Measurements from ENCODE around the gene STAT1. TPM values are rescaled to one million over a fixed set of nuclear protein-coding genes. Genes with fewer than 3 reads are reported as not detected.

The STAT1 gene
- total and polyA plus RNA-seq, 10 of the 15 experiments (the other 5 are each of a cell fraction or from before 2014, with no cell fraction given): 81.8 to 398 (median 307) TPM

DNA sequence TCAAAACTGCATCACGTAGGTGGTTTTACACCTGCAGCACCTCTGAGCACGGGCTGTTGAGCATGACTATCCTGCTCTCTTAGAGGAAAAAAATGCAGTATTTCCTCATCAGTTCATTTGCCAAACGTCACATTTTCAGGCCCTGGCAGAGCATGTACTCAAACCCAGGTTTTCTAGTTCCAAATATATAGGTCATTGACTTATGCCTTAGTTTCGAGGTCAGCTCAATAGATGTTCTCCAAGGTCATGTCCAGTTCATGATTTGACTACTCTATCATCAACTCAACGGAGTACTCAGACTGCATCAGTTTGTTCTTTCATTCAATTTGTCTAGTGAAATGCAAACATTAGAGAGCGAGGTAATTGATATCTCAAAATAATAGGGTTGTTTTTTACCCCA, 39.3 kb upstream of the STAT1 start:
- RAD21 ChIA-PET (ENCODE audit: unreplicated experiment): interaction anchor here (0.6 to 8.3 kb wide), 15 partner anchors 47 to 502 kb away, joined by 3 to 324 read pairs (median 6); partner anchors contain the start of gene STAT4
- H3K79me2 ChIP-seq (ENCODE audit: control insufficient read depth, insufficient read depth, low read length): no peaks in the 10 kb centered on the region
- no peaks in the 10 kb centered on the region for H3K27me3 ChIP-seq (replicated peaks in 1 of 2; ENCODE audit: control insufficient read depth in 2 of 2, insufficient read depth in 2 of 2, low read length in 1 of 2)
- H3K27ac ChIP-seq (ENCODE audit: control insufficient read depth, insufficient read depth): no peak overlapping the region
- DNase-seq (ENCODE audit: low read depth, low spot score) (no peak), ATAC-seq (no peak), FAIRE-seq (no peak)
- SMC1A ChIA-PET (ENCODE audit: uncharacterized antibody, unreplicated experiment): interaction anchor here (0.7 to 8.2 kb wide), 35 partner anchors 10 to 503 kb away, joined by 3 to 393 read pairs (median 6); partner anchors contain the start of gene STAT4
- H4K20me1 ChIP-seq (ENCODE audit: control insufficient read depth, insufficient read depth): no peaks in the 10 kb centered on the region
- intact Hi-C loops (cut with micrococcal nuclease; ENCODE audit: unreplicated experiment): loop anchor here (10.0 kb wide), 1 partner anchor 252 kb away; no protein-coding TSS in a partner anchor
- no TSS peak for BruUV-seq (replicated peaks)
- no peaks in the 10 kb centered on the region for H3K9me3 ChIP-seq (replicated peaks; ENCODE audit: control insufficient read depth, insufficient read depth, low read length)
- CTCF ChIA-PET: interaction anchor here (0.5 to 9.4 kb wide), 42 partner anchors 10 to 635 kb away, joined by 3 to 659 read pairs (median 5); partner anchors contain the start of genes STAT1 and STAT4
- in situ Hi-C loops (cut with MboI): loop anchor here (5.0 to 10.0 kb wide), 2 partner anchors 99 to 472 kb away; partner anchors contain the start of gene STAT4
- H2AFZ ChIP-seq (ENCODE audit: control insufficient read depth, low read depth, low read length): no peak overlapping the region
- WGBS (ENCODE audit: insufficient coverage, insufficient replicate concordance, low lambda C conversion rate, missing lambda C conversion rate): 16% methylated on average over 6 of the region's 6 CpGs
- POLR2A ChIA-PET: interaction anchor here (2.6 kb wide), 1 partner anchor 102 kb away, joined by 13 read pairs; no protein-coding TSS in a partner anchor
- TF ChIP-seq PML (IDR thresholded peaks at IDR 0.05; ENCODE audit: low read length) (no peak), ASH2L (IDR thresholded peaks at IDR 0.05; ENCODE audit: borderline replicate concordance, low read depth) (no peak), BHLHE40 (IDR thresholded peaks at IDR 0.05; ENCODE audit: borderline replicate concordance in 1 of 2, low read depth in 2 of 2, low read length in 1 of 2) (no peak), RB1 (IDR thresholded peaks at IDR 0.05; ENCODE audit: borderline replicate concordance) (no peak), NFXL1 (IDR thresholded peaks at IDR 0.05; ENCODE audit: borderline replicate concordance) (no peak), CHD2 (IDR thresholded peaks at IDR 0.05; ENCODE audit: borderline replicate concordance, low read depth, low read length) (no peak), SMAD1 (IDR thresholded peaks at IDR 0.05; ENCODE audit: low read depth, partially characterized antibody) (no peak), MYC (IDR thresholded peaks at IDR 0.05; ENCODE audit: insufficient read depth, insufficient read length, insufficient replicate concordance, low read length, severe bottlenecking) (no peak), EP300 (IDR thresholded peaks at IDR 0.05; ENCODE audit: borderline replicate concordance in 1 of 2, control insufficient read depth in 1 of 2, low read depth in 2 of 2, low read length in 2 of 2) (no peak), NR2C1 (IDR thresholded peaks at IDR 0.05) (no peak), SREBF1 (IDR thresholded peaks at IDR 0.05; ENCODE audit: low read length) (no peak)
- TF ChIP-seq, protein P1, sequence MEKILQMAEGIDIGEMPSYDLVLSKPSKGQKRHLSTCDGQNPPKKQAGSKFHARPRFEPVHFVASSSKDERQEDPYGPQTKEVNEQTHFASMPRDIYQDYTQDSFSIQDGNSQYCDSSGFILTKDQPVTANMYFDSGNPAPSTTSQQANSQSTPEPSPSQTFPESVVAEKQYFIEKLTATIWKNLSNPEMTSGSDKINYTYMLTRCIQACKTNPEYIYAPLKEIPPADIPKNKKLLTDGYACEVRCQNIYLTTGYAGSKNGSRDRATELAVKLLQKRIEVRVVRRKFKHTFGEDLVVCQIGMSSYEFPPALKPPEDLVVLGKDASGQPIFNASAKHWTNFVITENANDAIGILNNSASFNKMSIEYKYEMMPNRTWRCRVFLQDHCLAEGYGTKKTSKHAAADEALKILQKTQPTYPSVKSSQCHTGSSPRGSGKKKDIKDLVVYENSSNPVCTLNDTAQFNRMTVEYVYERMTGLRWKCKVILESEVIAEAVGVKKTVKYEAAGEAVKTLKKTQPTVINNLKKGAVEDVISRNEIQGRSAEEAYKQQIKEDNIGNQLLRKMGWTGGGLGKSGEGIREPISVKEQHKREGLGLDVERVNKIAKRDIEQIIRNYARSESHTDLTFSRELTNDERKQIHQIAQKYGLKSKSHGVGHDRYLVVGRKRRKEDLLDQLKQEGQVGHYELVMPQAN (conservative IDR thresholded peaks at IDR 0.05): no peak
- TF ChIP-seq, protein P2, sequence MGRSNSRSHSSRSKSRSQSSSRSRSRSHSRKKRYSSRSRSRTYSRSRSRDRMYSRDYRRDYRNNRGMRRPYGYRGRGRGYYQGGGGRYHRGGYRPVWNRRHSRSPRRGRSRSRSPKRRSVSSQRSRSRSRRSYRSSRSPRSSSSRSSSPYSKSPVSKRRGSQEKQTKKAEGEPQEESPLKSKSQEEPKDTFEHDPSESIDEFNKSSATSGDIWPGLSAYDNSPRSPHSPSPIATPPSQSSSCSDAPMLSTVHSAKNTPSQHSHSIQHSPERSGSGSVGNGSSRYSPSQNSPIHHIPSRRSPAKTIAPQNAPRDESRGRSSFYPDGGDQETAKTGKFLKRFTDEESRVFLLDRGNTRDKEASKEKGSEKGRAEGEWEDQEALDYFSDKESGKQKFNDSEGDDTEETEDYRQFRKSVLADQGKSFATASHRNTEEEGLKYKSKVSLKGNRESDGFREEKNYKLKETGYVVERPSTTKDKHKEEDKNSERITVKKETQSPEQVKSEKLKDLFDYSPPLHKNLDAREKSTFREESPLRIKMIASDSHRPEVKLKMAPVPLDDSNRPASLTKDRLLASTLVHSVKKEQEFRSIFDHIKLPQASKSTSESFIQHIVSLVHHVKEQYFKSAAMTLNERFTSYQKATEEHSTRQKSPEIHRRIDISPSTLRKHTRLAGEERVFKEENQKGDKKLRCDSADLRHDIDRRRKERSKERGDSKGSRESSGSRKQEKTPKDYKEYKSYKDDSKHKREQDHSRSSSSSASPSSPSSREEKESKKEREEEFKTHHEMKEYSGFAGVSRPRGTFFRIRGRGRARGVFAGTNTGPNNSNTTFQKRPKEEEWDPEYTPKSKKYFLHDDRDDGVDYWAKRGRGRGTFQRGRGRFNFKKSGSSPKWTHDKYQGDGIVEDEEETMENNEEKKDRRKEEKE (IDR thresholded peaks at IDR 0.05): no peak
- TF ChIP-seq, protein P3, sequence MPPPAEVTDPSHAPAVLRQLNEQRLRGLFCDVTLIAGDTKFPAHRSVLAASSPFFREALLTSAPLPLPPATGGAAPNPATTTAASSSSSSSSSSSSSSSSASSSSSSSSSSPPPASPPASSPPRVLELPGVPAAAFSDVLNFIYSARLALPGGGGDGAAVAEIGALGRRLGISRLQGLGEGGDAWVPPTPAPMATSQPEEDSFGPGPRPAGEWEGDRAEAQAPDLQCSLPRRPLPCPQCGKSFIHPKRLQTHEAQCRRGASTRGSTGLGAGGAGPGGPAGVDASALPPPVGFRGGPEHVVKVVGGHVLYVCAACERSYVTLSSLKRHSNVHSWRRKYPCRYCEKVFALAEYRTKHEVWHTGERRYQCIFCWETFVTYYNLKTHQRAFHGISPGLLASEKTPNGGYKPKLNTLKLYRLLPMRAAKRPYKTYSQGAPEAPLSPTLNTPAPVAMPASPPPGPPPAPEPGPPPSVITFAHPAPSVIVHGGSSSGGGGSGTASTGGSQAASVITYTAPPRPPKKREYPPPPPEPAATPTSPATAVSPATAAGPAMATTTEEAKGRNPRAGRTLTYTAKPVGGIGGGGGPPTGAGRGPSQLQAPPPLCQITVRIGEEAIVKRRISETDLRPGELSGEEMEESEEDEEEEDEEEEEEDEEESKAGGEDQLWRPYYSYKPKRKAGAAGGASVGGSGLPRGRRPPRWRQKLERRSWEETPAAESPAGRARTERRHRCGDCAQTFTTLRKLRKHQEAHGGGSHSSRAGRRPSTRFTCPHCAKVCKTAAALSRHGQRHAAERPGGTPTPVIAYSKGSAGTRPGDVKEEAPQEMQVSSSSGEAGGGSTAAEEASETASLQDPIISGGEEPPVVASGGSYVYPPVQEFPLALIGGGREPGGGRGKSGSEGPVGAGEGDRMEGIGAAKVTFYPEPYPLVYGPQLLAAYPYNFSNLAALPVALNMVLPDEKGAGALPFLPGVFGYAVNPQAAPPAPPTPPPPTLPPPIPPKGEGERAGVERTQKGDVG (CRISPR knock-in tag; IDR thresholded peaks at IDR 0.05): no peak
- H3K9ac ChIP-seq (ENCODE audit: control insufficient read depth, insufficient read depth, low read length): no peak overlapping the region
- H3K4me1 ChIP-seq (ENCODE audit: control insufficient read depth, insufficient read depth, low read length): peaks cover 6% of the 10 kb centered on the region
- no peak overlapping the region for H3K4me2 ChIP-seq (ENCODE audit: control insufficient read depth, insufficient read depth)
- H3K4me3 ChIP-seq: no peak overlapping the region
- no peaks in the 10 kb centered on the region for H3K36me3 ChIP-seq (ENCODE audit: control insufficient read depth in 2 of 2, insufficient read depth in 2 of 2, low read length in 1 of 2)

Measured in GM12878 (cell line).